ENCODE measurements around the gene TBC1D9B. TPM values are rescaled to one million over a fixed set of nuclear protein-coding genes. Genes with fewer than 3 reads are reported as not detected.

The TBC1D9B gene
- total and polyA plus RNA-seq, 4 donors = 32.1 to 120 (median 75.1) TPM

- 1% methylated on average over 36 to 81 of the region's 81 CpGs for WGBS, 2 donors
- Histone ChIP-seq H3K36me3 (ENCODE audit: control insufficient read depth in 1 of 2, insufficient read depth in 2 of 2, low read length in 1 of 2) (peaks cover 0 to 8% of the 10 kb centered on the region in 2 donors), H3K4me3 (ENCODE audit: low read length in 2 of 2) (peak within 1 kb of the TSS; percentile 50 to 96), H3K27ac (ENCODE audit: low read depth in 1 of 2, low read length in 2 of 2) (peak within 1 kb of the TSS; percentile 92 to 96), H3K9me3 (ENCODE audit: control insufficient read depth, low read length) (no peaks in the 10 kb centered on the region), H3K4me1 (ENCODE audit: control insufficient read depth in 1 of 2, insufficient read depth in 2 of 2, low read length in 2 of 2) (no peaks in the 10 kb centered on the region), H3K27me3 (ENCODE audit: control insufficient read depth in 1 of 2, insufficient read depth in 2 of 2, low read length in 1 of 2) (peaks cover 0 to 1% of the 10 kb centered on the region in 2 donors)
- intact Hi-C loops (cut with DNase I) = loop anchor here (5.0 kb wide), 1 partner anchor 37 kb away; the partner anchor contains the start of gene MRNIP (in 2 of the 2)
- ATAC-seq (ENCODE audit: low FRiP score) = peak; percentile 88
- peak; percentile 90 to 95 for DNase-seq
Measured at GRCh38 chr5:179820483-179821297, 87.0 kb downstream of the TBC1D9B start, which contains the start of gene SQSTM1. Gene SQSTM1 (plus strand): TSS chr5:179820905. CDS start chr5:179820937, 32 bp downstream.

- WGBS, 2 donors = 24 to 30% methylated on average over 12 of the region's 12 CpGs
- ATAC-seq (ENCODE audit: low FRiP score) (no peak), DNase-seq (no peak)
- intact Hi-C loops (cut with DNase I) = loop anchor here (5.0 kb wide), 1 partner anchor 37 kb away; the partner anchor contains the start of gene MRNIP (in 2 of the 2)
- H3K27me3 ChIP-seq (ENCODE audit: control insufficient read depth in 1 of 2, insufficient read depth in 2 of 2, low read length in 1 of 2) = peaks cover 0 to 1% of the 10 kb centered on the region in 2 donors
- H3K9me3 ChIP-seq (ENCODE audit: control insufficient read depth, low read length) = no peaks in the 10 kb centered on the region
- peak overlapping the region; percentile 45 to 68 for H3K27ac ChIP-seq (ENCODE audit: low read depth in 1 of 2, low read length in 2 of 2)
- no peaks in the 10 kb centered on the region for H3K4me1 ChIP-seq (ENCODE audit: control insufficient read depth in 1 of 2, insufficient read depth in 2 of 2, low read length in 2 of 2)
- H3K36me3 ChIP-seq (ENCODE audit: control insufficient read depth in 1 of 2, insufficient read depth in 2 of 2, low read length in 1 of 2) = peaks cover 0 to 6% of the 10 kb centered on the region in 2 donors
- H3K4me3 ChIP-seq (ENCODE audit: low read length in 2 of 2) = peak overlapping the region; percentile 27 to 50
Measured at GRCh38 chr5:179820127-179820482, 87.6 kb downstream of the TBC1D9B start.

GRCh38 chr5:179819296-179820126 is 88.2 kb downstream of the TBC1D9B start:
- H3K4me1 ChIP-seq (ENCODE audit: control insufficient read depth in 1 of 2, insufficient read depth in 2 of 2, low read length in 2 of 2) = no peaks in the 10 kb centered on the region
- H3K4me3 ChIP-seq (ENCODE audit: low read length in 2 of 2) = peak overlapping the region in 1 of 2 donors; percentile 50
- H3K27me3 ChIP-seq (ENCODE audit: control insufficient read depth in 1 of 2, insufficient read depth in 2 of 2, low read length in 1 of 2) = peaks cover 0 to 1% of the 10 kb centered on the region in 2 donors
- DNase-seq (peak; percentile 86 to 89), ATAC-seq (ENCODE audit: low FRiP score) (peak; percentile 63)
- H3K9me3 ChIP-seq (ENCODE audit: control insufficient read depth, low read length) = no peaks in the 10 kb centered on the region
- H3K36me3 ChIP-seq (ENCODE audit: control insufficient read depth in 1 of 2, insufficient read depth in 2 of 2, low read length in 1 of 2) = peaks cover 0 to 6% of the 10 kb centered on the region in 2 donors
- intact Hi-C loops (cut with DNase I) = loop anchor here (5.0 kb wide), 1 partner anchor 38 kb away; the partner anchor contains the start of gene MRNIP (in 2 of the 2)
- peak overlapping the region; percentile 45 to 68 for H3K27ac ChIP-seq (ENCODE audit: low read depth in 1 of 2, low read length in 2 of 2)
- 18 to 30% methylated on average over 17 to 26 of the region's 26 CpGs for WGBS, 2 donors

GRCh38 chr5:179818746-179819295 is 88.9 kb downstream of the TBC1D9B start:
- H3K4me3 ChIP-seq (ENCODE audit: low read length in 2 of 2) = peak overlapping the region in 1 of 2 donors; percentile 50
- peak; percentile 87 for ATAC-seq (ENCODE audit: low FRiP score)
- H3K36me3 ChIP-seq (ENCODE audit: control insufficient read depth in 1 of 2, insufficient read depth in 2 of 2, low read length in 1 of 2) = peaks cover 0 to 6% of the 10 kb centered on the region in 2 donors
- WGBS, 2 donors = 1% methylated on average over 33 to 35 of the region's 35 CpGs
- H3K27ac ChIP-seq (ENCODE audit: low read depth in 1 of 2, low read length in 2 of 2) = peak overlapping the region; percentile 45 to 74
- no peaks in the 10 kb centered on the region for H3K4me1 ChIP-seq (ENCODE audit: control insufficient read depth in 1 of 2, insufficient read depth in 2 of 2, low read length in 2 of 2)
- no peaks in the 10 kb centered on the region for H3K9me3 ChIP-seq (ENCODE audit: control insufficient read depth, low read length)
- intact Hi-C loops (cut with DNase I) = no loop called here
- peaks cover 0 to 1% of the 10 kb centered on the region in 2 donors for H3K27me3 ChIP-seq (ENCODE audit: control insufficient read depth in 1 of 2, insufficient read depth in 2 of 2, low read length in 1 of 2)
- peak; percentile 97 to 98 for DNase-seq

- ATAC-seq (ENCODE audit: low FRiP score) (no peak), DNase-seq (peak in 1 of 2 donors; percentile 52)
- 66 to 68% methylated on average over 14 of the region's 14 CpGs for WGBS, 2 donors
- peaks cover 0 to 1% of the 10 kb centered on the region in 2 donors for H3K27me3 ChIP-seq (ENCODE audit: control insufficient read depth in 1 of 2, insufficient read depth in 2 of 2, low read length in 1 of 2)
- peaks cover 0 to 3% of the 10 kb centered on the region in 2 donors for H3K36me3 ChIP-seq (ENCODE audit: control insufficient read depth in 1 of 2, insufficient read depth in 2 of 2, low read length in 1 of 2)
- H3K9me3 ChIP-seq (ENCODE audit: control insufficient read depth, low read length) = no peaks in the 10 kb centered on the region
- intact Hi-C loops (cut with DNase I) = no loop called here
- H3K4me1 ChIP-seq (ENCODE audit: control insufficient read depth in 1 of 2, insufficient read depth in 2 of 2, low read length in 2 of 2) = no peaks in the 10 kb centered on the region
- H3K4me3 ChIP-seq (ENCODE audit: low read length in 2 of 2) = peak overlapping the region in 1 of 2 donors; percentile 50
- peak overlapping the region in 1 of 2 donors; percentile 74 for H3K27ac ChIP-seq (ENCODE audit: low read depth in 1 of 2, low read length in 2 of 2)
Measured at GRCh38 chr5:179817890-179818745, 89.6 kb downstream of the TBC1D9B start.

GRCh38 chr5:179817470-179817840 is 90.2 kb downstream of the TBC1D9B start:
- no peaks in the 10 kb centered on the region for H3K9me3 ChIP-seq (ENCODE audit: control insufficient read depth, low read length)
- H3K27me3 ChIP-seq (ENCODE audit: control insufficient read depth in 1 of 2, insufficient read depth in 2 of 2, low read length in 1 of 2) = peaks cover 0 to 1% of the 10 kb centered on the region in 2 donors
- H3K27ac ChIP-seq (ENCODE audit: low read depth in 1 of 2, low read length in 2 of 2) = no peak overlapping the region
- intact Hi-C loops (cut with DNase I) = no loop called here
- DNase-seq = peak in 1 of 2 donors; percentile 51
- ATAC-seq (ENCODE audit: low FRiP score) = no peak
- H3K4me3 ChIP-seq (ENCODE audit: low read length in 2 of 2) = no peak overlapping the region
- WGBS, 2 donors = 87 to 91% methylated on average over 8 of the region's 8 CpGs
- H3K36me3 ChIP-seq (ENCODE audit: control insufficient read depth in 1 of 2, insufficient read depth in 2 of 2, low read length in 1 of 2) = no peaks in the 10 kb centered on the region
- H3K4me1 ChIP-seq (ENCODE audit: control insufficient read depth in 1 of 2, insufficient read depth in 2 of 2, low read length in 2 of 2) = no peaks in the 10 kb centered on the region

GRCh38 chr5:179816796-179817469 is 90.8 kb downstream of the TBC1D9B start:
- no peaks in the 10 kb centered on the region for H3K9me3 ChIP-seq (ENCODE audit: control insufficient read depth, low read length)
- H3K4me1 ChIP-seq (ENCODE audit: control insufficient read depth in 1 of 2, insufficient read depth in 2 of 2, low read length in 2 of 2) = no peaks in the 10 kb centered on the region
- DNase-seq (peak in 1 of 2 donors; percentile 63), ATAC-seq (ENCODE audit: low FRiP score) (no peak)
- H3K4me3 ChIP-seq (ENCODE audit: low read length in 2 of 2) = peak overlapping the region in 1 of 2 donors; percentile 2
- intact Hi-C loops (cut with DNase I) = no loop called here
- H3K36me3 ChIP-seq (ENCODE audit: control insufficient read depth in 1 of 2, insufficient read depth in 2 of 2, low read length in 1 of 2) = no peaks in the 10 kb centered on the region
- H3K27me3 ChIP-seq (ENCODE audit: control insufficient read depth in 1 of 2, insufficient read depth in 2 of 2, low read length in 1 of 2) = peaks cover 0 to 1% of the 10 kb centered on the region in 2 donors
- WGBS, 2 donors = 0 to 1% methylated on average over 43 to 72 of the region's 72 CpGs
- H3K27ac ChIP-seq (ENCODE audit: low read depth in 1 of 2, low read length in 2 of 2) = no peak overlapping the region

Data from aorta (tissue), 5 donors.